ENCODE measurements around the gene CPTP. TPM values are rescaled to one million over a fixed set of nuclear protein-coding genes. Genes with fewer than 3 reads are reported as not detected.

CPTP gene
- total RNA-seq, 1 experiment from 2014 or later: 52.2 TPM

DNA sequence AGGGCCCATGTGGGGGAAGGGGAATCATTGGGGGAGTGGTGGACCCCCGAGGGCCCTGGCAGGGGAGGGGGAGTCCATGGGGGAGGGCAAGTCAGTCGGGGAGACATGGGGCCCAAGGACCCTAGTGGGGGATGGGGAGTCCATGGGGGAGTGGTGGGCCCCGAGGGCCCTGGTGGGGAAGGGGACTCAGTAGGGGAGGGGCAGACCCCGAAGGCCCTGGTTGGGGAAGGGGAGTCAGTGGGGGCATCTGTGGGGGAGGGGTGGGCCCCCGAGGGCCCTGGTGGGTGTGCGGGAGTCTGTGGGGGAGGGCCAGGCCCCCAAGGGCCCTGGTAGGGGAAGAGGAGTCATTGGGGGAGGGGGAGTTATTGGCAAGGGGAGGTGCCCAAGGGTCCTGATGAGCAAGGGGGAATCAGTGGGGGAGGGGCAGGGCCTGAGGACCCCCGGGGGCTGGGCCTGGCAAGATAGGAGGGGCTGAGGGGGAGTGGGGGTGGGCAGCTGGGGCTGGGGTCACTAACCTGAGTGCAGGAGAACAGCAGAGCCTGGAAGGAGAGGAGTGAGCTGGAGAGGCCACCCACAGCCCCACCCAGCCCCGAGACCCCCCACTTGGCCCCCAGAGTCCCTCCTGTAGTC, 31.7 kb downstream of the CPTP start:
- TF ChIP-seq POLR2AphosphoS5 (IDR thresholded peaks at IDR 0.05; ENCODE audit: low read depth, low read length) (no peak; the same call in 1 of the 2 replicates), CTCF (IDR thresholded peaks at IDR 0.05) (no peak), SIN3A (IDR thresholded peaks at IDR 0.05; ENCODE audit: borderline replicate concordance, insufficient read depth, low read depth, low read length) (no peak), TCF7L2 (IDR thresholded peaks at IDR 0.05; ENCODE audit: low read depth, low read length) (no peak)
- TF ChIP-seq, protein P1, sequence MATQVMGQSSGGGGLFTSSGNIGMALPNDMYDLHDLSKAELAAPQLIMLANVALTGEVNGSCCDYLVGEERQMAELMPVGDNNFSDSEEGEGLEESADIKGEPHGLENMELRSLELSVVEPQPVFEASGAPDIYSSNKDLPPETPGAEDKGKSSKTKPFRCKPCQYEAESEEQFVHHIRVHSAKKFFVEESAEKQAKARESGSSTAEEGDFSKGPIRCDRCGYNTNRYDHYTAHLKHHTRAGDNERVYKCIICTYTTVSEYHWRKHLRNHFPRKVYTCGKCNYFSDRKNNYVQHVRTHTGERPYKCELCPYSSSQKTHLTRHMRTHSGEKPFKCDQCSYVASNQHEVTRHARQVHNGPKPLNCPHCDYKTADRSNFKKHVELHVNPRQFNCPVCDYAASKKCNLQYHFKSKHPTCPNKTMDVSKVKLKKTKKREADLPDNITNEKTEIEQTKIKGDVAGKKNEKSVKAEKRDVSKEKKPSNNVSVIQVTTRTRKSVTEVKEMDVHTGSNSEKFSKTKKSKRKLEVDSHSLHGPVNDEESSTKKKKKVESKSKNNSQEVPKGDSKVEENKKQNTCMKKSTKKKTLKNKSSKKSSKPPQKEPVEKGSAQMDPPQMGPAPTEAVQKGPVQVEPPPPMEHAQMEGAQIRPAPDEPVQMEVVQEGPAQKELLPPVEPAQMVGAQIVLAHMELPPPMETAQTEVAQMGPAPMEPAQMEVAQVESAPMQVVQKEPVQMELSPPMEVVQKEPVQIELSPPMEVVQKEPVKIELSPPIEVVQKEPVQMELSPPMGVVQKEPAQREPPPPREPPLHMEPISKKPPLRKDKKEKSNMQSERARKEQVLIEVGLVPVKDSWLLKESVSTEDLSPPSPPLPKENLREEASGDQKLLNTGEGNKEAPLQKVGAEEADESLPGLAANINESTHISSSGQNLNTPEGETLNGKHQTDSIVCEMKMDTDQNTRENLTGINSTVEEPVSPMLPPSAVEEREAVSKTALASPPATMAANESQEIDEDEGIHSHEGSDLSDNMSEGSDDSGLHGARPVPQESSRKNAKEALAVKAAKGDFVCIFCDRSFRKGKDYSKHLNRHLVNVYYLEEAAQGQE (IDR thresholded peaks at IDR 0.05; ENCODE audit: insufficient read depth in 1 of 2, low read depth in 2 of 2, low read length in 1 of 2): no peak
- in situ Hi-C loops (cut with HindIII; ENCODE audit: low pct_unique_long_range_greater_than_20kb, low sequenced_read_pairs): no loop called here
- Histone ChIP-seq H3K4me3 (ENCODE audit: low read depth in 2 of 2, low read length in 2 of 2) (peak overlapping the region in 1 of 2 experiments; percentile 44; a peak in 3 of 4 replicates), H3K9me3 (ENCODE audit: control insufficient read depth, insufficient read depth, low read depth, low read length) (no peaks in the 10 kb centered on the region), H3K36me3 (ENCODE audit: control insufficient read depth, insufficient read depth, low read length) (no peaks in the 10 kb centered on the region), H3K27ac (ENCODE audit: low read length) (peak overlapping the region; percentile 93; the same call in 1 of the 2 replicates), H3K4me1 (ENCODE audit: control insufficient read depth, insufficient read depth, low read length) (peaks cover 75% of the 10 kb centered on the region), H3K27me3 (ENCODE audit: control insufficient read depth, insufficient read depth, low read length) (no peaks in the 10 kb centered on the region)
- ChIA-PET POLR2A (no interaction called here), CTCF (no interaction called here)
- ATAC-seq: no peak
- intact Hi-C loops (cut with micrococcal nuclease; ENCODE audit: unreplicated experiment): no loop called here
- BruUV-seq (replicated peaks): no TSS peak
- DNase-seq (ENCODE audit: low read depth, low spot score): no peak

DNA sequence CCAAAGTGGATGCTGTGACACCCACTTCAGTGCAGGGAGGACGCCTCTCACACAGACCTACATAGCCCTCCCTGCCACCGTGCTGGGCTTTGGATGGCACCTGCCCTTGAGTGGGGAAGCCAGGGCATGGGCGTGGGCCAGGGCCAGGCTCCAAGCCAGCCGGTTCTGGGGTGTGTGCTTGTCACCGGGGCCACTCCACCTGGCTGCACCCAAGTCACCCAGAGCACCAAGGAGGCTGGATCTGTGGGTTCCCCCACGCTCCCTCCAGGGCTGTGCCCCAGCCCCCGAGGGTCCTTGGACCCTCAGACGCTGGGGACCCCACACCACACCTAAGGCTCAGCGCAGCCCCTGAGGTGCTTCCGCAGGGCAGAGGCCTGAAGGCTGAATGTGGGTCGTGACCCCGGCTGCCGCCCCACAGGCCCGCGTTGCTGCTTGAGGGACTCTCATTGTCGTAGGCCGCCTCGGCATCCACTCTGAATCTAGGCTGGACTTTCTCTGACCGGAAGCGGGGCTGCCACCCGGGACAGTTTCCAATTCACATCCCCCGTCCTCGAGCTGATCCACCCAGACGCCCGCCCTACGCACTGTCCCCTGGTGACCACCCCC, 32.3 kb downstream of the CPTP start:
- ChIA-PET POLR2A (no interaction called here), CTCF (no interaction called here)
- Histone ChIP-seq H3K4me3 (ENCODE audit: low read depth in 2 of 2, low read length in 2 of 2) (peak overlapping the region; percentile 44 to 49), H3K27me3 (ENCODE audit: control insufficient read depth, insufficient read depth, low read length) (no peaks in the 10 kb centered on the region), H3K36me3 (ENCODE audit: control insufficient read depth, insufficient read depth, low read length) (no peaks in the 10 kb centered on the region), H3K27ac (ENCODE audit: low read length) (peak overlapping the region; percentile 93), H3K4me1 (ENCODE audit: control insufficient read depth, insufficient read depth, low read length) (peaks cover 76% of the 10 kb centered on the region), H3K9me3 (ENCODE audit: control insufficient read depth, insufficient read depth, low read depth, low read length) (no peaks in the 10 kb centered on the region)
- intact Hi-C loops (cut with micrococcal nuclease; ENCODE audit: unreplicated experiment): no loop called here
- BruUV-seq (replicated peaks): no TSS peak
- DNase-seq (ENCODE audit: low read depth, low spot score) (no peak), ATAC-seq (peak; percentile 11)
- TF ChIP-seq SIN3A (IDR thresholded peaks at IDR 0.05; ENCODE audit: borderline replicate concordance, insufficient read depth, low read depth, low read length): no peak
- no peak for TF ChIP-seq CTCF (IDR thresholded peaks at IDR 0.05)
- TF ChIP-seq POLR2AphosphoS5 (IDR thresholded peaks at IDR 0.05; ENCODE audit: low read depth, low read length): no peak
- TF ChIP-seq TCF7L2 (IDR thresholded peaks at IDR 0.05; ENCODE audit: low read depth, low read length): no peak
- TF ChIP-seq, protein P1 (IDR thresholded peaks at IDR 0.05; ENCODE audit: insufficient read depth in 1 of 2, low read depth in 2 of 2, low read length in 1 of 2): no peak
- in situ Hi-C loops (cut with HindIII; ENCODE audit: low pct_unique_long_range_greater_than_20kb, low sequenced_read_pairs): no loop called here
